Uterus (tissue), 4 donors: ENCODE data around the gene PAQR8. TPM values are rescaled to one million over a fixed set of nuclear protein-coding genes. Genes with fewer than 3 reads are reported as not detected.

Experiments used
- DNase-seq, 2 donors: peaks; one replicate each; pipeline ENCODE4 v3.0.0-alpha.2; 2019 to 2020
- H3K27ac ChIP-seq, 2 donors: fragments of 200-600 bp; sonication (generic); 1 replicate in 1 of 2; 2 replicates in 1 of 2; pipeline ENCODE4 v1.5.1; 2016 to 2018
- H3K27me3 ChIP-seq, 2 donors: fragments of 200-600 bp; sonication (generic); one replicate each; pipeline ENCODE4 v1.5.1; 2018 to 2019; ENCODE audit warnings: control low read depth in 1 of 2
- H3K36me3 ChIP-seq, 2 donors: fragments of 200-600 bp; sonication (generic); one replicate each; pipeline ENCODE4 v1.5.1; 2019; ENCODE audit warnings: control low read depth in 1 of 2
- H3K4me1 ChIP-seq, 2 donors: fragments of 200-600 bp; sonication (generic); one replicate each; pipeline ENCODE4 v1.5.1; 2018 to 2019; ENCODE audit warnings: control low read depth in 1 of 2
- H3K4me3 ChIP-seq, 2 donors: fragments of 200-600 bp; sonication (generic); 1 replicate in 1 of 2; 2 replicates in 1 of 2; pipeline ENCODE4 v1.5.1; 2018 to 2019; ENCODE audit warnings: mild to moderate bottlenecking in 1 of 2
- H3K9me3 ChIP-seq, 2 donors: fragments of 200-600 bp; sonication (generic); one replicate each; pipeline ENCODE4 v1.5.1; 2019; ENCODE audit warnings: control low read depth in 1 of 2
- CTCF ChIP-seq, 4 experiments: fragments of 200-600 bp in 2 of 4; fragments of 450-650 bp in 2 of 4; sonication (generic) in 2 of 4; IDR thresholded peaks; one replicate each; pipeline ENCODE4 v1.5.1; 2016 to 2019; ENCODE audit warnings: antibody characterized with exemption in 4 of 4, mild to moderate bottlenecking in 2 of 4, moderate library complexity in 1 of 4
- POLR2A ChIP-seq, 2 donors: fragments of 450-650 bp; IDR thresholded peaks; one replicate each; pipeline ENCODE4 v1.6.1; 2016; ENCODE audit warnings: antibody characterized with exemption in 2 of 2, mild to moderate bottlenecking in 1 of 2, moderate library complexity in 1 of 2
- intact Hi-C: fragments of 100-400 bp; cut with DNase I; formaldehyde crosslinking; loops from one replicate; pipeline ENCODE4 v1.15.1; 2023; ENCODE audit warnings: low total_unique reads
- total RNA-seq, 4 donors: library from RNA; depleted of rRNA in 3 of 4; stranded (reverse); fragments of >200 nt in 3 of 4; gene quantifications; one replicate each; pipeline versions ENCODE4 v1.1.0 to v1.2.4, GENCODE V29; 2014 to 2023
- donor health status: DM: yes; HTN: yes; CAD: no.

Gene PAQR8
- total RNA-seq, 4 donors from 2014 or later: 12.3 to 24.7 (median 13.9) TPM

DNA sequence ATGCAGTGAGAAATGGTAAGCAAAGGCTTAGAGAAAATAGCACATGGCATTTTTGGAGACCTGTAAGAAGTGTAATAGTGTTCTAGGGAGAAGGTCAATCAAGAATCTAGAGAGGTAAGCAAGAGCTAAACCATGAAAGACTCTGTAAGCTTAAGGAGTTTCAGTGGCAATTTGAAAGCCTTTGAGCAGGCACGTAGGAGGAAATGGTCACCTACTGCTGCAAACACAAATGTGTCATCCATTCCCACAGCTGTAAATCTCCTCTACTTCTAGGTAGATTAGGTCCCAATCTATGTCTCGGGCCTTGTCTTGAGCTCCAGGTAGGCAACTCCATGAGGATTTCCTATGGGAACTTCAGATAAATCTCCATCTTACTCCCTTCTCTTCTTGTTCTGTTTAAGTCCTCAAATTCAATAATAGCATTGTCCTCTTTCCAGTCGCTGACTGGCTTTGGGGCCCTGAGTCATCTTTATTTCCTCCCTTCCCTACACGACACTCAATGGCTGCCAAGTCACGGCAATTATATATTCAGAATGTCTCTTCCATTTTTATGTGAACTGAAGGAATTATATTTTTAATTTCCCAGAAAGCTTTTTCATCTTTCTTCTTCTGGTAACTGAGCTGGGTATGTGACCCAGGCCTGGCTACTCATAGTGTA, 24.2 kb upstream of the PAQR8 start:
- DNase-seq: no peak
- TF ChIP-seq POLR2A (IDR thresholded peaks at IDR 0.05) (no peak), CTCF (IDR thresholded peaks at IDR 0.05) (no peak)
- Histone ChIP-seq H3K27me3 (no peaks in the 10 kb centered on the region), H3K36me3 (no peaks in the 10 kb centered on the region), H3K4me1 (no peaks in the 10 kb centered on the region), H3K4me3 (no peak overlapping the region), H3K9me3 (no peaks in the 10 kb centered on the region), H3K27ac (no peak overlapping the region)
- intact Hi-C loops: no loop called here

- no peak for DNase-seq
- H3K36me3 ChIP-seq: no peaks in the 10 kb centered on the region
- no peaks in the 10 kb centered on the region for H3K27me3 ChIP-seq
- H3K9me3 ChIP-seq: no peaks in the 10 kb centered on the region
- H3K4me3 ChIP-seq: no peak overlapping the region
- no peak overlapping the region for H3K27ac ChIP-seq
- TF ChIP-seq POLR2A (IDR thresholded peaks at IDR 0.05) (no peak), CTCF (IDR thresholded peaks at IDR 0.05) (no peak)
- intact Hi-C loops: no loop called here
- no peaks in the 10 kb centered on the region for H3K4me1 ChIP-seq
Measured at GRCh38 chr6:52340603-52340880, 21.4 kb upstream of the PAQR8 start.

DNA sequence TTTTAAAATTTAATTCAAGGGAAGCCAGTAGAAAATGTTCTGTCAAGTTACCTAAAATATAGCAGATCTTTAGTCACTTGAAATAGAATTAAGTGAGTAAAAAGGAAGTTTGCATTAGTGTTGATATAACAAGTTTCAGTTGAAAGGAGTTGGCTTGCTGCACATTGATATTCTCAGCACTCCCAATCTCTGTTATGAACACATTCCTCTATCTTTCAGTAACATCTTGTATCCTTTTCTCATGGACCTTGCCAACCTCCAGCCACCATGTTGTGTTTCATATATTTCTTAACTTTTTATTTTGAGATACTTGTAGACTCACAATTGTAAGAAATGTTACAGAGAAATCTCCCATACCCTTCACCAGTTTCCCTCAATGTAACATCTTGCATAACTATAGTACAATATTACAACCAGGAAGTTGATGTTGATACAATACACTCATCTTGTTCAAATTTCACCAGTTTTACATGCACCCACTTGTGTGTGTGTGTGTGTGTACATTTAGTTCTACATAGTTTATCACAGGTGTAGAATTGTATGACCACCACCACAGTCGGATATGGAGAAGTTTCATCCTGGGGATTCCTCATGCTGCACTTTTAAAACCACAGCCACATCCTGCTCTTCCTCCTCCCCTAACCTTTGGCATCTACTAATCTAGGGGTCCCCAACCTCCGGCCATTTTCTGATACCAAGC, 20.2 kb upstream of the PAQR8 start:
- no peaks in the 10 kb centered on the region for H3K27me3 ChIP-seq
- no peak for TF ChIP-seq POLR2A (IDR thresholded peaks at IDR 0.05)
- H3K9me3 ChIP-seq: no peaks in the 10 kb centered on the region

DNA sequence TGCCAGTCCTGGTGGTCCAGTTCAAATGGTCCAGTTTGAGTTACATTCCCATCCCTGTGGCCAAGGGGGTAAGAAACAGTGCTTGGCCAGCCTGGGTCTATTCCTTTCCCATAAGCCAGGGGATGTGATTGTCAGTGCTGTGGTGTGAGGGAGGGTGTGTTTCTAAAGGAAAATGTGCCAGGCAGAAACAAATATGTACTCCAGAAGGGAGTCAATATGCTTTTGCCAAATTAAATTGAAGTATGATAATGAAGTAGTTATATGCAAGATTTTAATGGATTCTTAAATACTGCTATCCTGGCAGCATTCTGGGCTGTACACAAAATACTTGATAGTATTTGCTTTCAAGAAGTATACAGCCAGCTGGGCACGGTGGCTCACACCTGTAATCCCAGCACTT, 16.6 kb upstream of the PAQR8 start:
- H3K4me3 ChIP-seq: no peak overlapping the region
- H3K36me3 ChIP-seq: no peaks in the 10 kb centered on the region
- TF ChIP-seq POLR2A (IDR thresholded peaks at IDR 0.05) (no peak), CTCF (IDR thresholded peaks at IDR 0.05) (no peak)
- no peak overlapping the region for H3K27ac ChIP-seq
- H3K4me1 ChIP-seq: no peaks in the 10 kb centered on the region
- H3K27me3 ChIP-seq: no peaks in the 10 kb centered on the region
- no peak for DNase-seq
- intact Hi-C loops: no loop called here
- no peaks in the 10 kb centered on the region for H3K9me3 ChIP-seq

More for the DNA sequence above, 20.2 kb upstream of the PAQR8 start:
- H3K4me3 ChIP-seq: no peak overlapping the region
- no peak overlapping the region for H3K27ac ChIP-seq
- DNase-seq: no peak
- H3K36me3 ChIP-seq: no peaks in the 10 kb centered on the region
- H3K4me1 ChIP-seq: no peaks in the 10 kb centered on the region
- intact Hi-C loops: no loop called here

- H3K4me3 ChIP-seq: no peak overlapping the region
- no peak for DNase-seq
- H3K27ac ChIP-seq: no peak overlapping the region
- no peaks in the 10 kb centered on the region for H3K27me3 ChIP-seq
- H3K4me1 ChIP-seq: no peaks in the 10 kb centered on the region
- no peaks in the 10 kb centered on the region for H3K9me3 ChIP-seq
- no peaks in the 10 kb centered on the region for H3K36me3 ChIP-seq
- TF ChIP-seq CTCF (IDR thresholded peaks at IDR 0.05): no peak
- TF ChIP-seq POLR2A (IDR thresholded peaks at IDR 0.05): no peak
- intact Hi-C loops: no loop called here
Measured at GRCh38 chr6:52346503-52346902, 15.4 kb upstream of the PAQR8 start.
